Measurements from ENCODE around the gene CFAP97. TPM values are rescaled to one million over a fixed set of nuclear protein-coding genes. Genes with fewer than 3 reads are reported as not detected.

The CFAP97 gene
- total RNA-seq, 1 experiment from 2014 or later = 12.4 TPM

- no peaks in the 10 kb centered on the region for H3K27me3 ChIP-seq (ENCODE audit: low read length)
- no TSS peak for BruUV-seq (replicated peaks)
- no peaks in the 10 kb centered on the region for H3F3A ChIP-seq (ENCODE audit: low read length, unreplicated experiment)
- no peak overlapping the region for H3K4me3 ChIP-seq (ENCODE audit: low read length)
- no peaks in the 10 kb centered on the region for H3K79me2 ChIP-seq (ENCODE audit: low read length)
- H3K9ac ChIP-seq (ENCODE audit: low read length) = no peak overlapping the region
- H4K20me1 ChIP-seq (ENCODE audit: low read length) = no peaks in the 10 kb centered on the region
- no peak for DNase-seq
- H3K4me2 ChIP-seq (ENCODE audit: low read length) = no peak overlapping the region
- H3K36me3 ChIP-seq (ENCODE audit: low read depth, low read length) = no peaks in the 10 kb centered on the region
- CTCF ChIA-PET = no interaction called here
- POLR2A ChIA-PET (ENCODE audit: unreplicated experiment) = interaction anchor here (0.6 kb wide), 1 partner anchor 372 kb away, joined by 4 read pairs; no protein-coding TSS in a partner anchor
- no peaks in the 10 kb centered on the region for H3K9me2 ChIP-seq (replicated peaks; ENCODE audit: low read length)
- no peaks in the 10 kb centered on the region for H3K9me3 ChIP-seq (ENCODE audit: low read length)
- TF ChIP-seq EZH2phosphoT487 (IDR thresholded peaks at IDR 0.05; ENCODE audit: borderline replicate concordance, low read length) = no peak
- TF ChIP-seq EZH2 (IDR thresholded peaks at IDR 0.05; ENCODE audit: low read length, unreplicated experiment) = no peak
- no peak for TF ChIP-seq CTCF (conservative IDR thresholded peaks at IDR 0.05; ENCODE audit: low read depth, low read length)
- intact Hi-C loops (cut with micrococcal nuclease) = no loop called here
- H3K4me1 ChIP-seq (ENCODE audit: insufficient read depth, low read length) = no peaks in the 10 kb centered on the region
- no peak for ATAC-seq
- H2AFZ ChIP-seq (ENCODE audit: low read length) = no peak overlapping the region
- no peak overlapping the region for H3K27ac ChIP-seq (ENCODE audit: low read length)
Measured at GRCh38 chr4:185117300-185117934, 86.4 kb downstream of the CFAP97 start.

GRCh38 chr4:185115827-185116232, 88.0 kb downstream of the CFAP97 start:
- ATAC-seq (no peak), DNase-seq (no peak)
- H3K4me1 ChIP-seq (ENCODE audit: insufficient read depth, low read length) = peaks cover 4% of the 10 kb centered on the region; the same call in 1 of the 2 replicates
- H2AFZ ChIP-seq (ENCODE audit: low read length) = no peak overlapping the region
- H3F3A ChIP-seq (ENCODE audit: low read length, unreplicated experiment) = no peaks in the 10 kb centered on the region
- no peak overlapping the region for H3K4me3 ChIP-seq (ENCODE audit: low read length)
- H3K9me2 ChIP-seq (replicated peaks; ENCODE audit: low read length) = no peaks in the 10 kb centered on the region
- TF ChIP-seq EZH2phosphoT487 (IDR thresholded peaks at IDR 0.05; ENCODE audit: borderline replicate concordance, low read length) = no peak
- no peak for TF ChIP-seq CTCF (conservative IDR thresholded peaks at IDR 0.05; ENCODE audit: low read depth, low read length)
- TF ChIP-seq EZH2 (IDR thresholded peaks at IDR 0.05; ENCODE audit: low read length, unreplicated experiment) = no peak
- no peaks in the 10 kb centered on the region for H3K9me3 ChIP-seq (ENCODE audit: low read length)
- POLR2A ChIA-PET (ENCODE audit: unreplicated experiment) = no interaction called here
- H3K9ac ChIP-seq (ENCODE audit: low read length) = no peak overlapping the region
- H3K27ac ChIP-seq (ENCODE audit: low read length) = no peak overlapping the region
- no peaks in the 10 kb centered on the region for H4K20me1 ChIP-seq (ENCODE audit: low read length)
- H3K36me3 ChIP-seq (ENCODE audit: low read depth, low read length) = no peaks in the 10 kb centered on the region
- intact Hi-C loops (cut with micrococcal nuclease) = no loop called here
- CTCF ChIA-PET = no interaction called here
- H3K79me2 ChIP-seq (ENCODE audit: low read length) = no peaks in the 10 kb centered on the region
- BruUV-seq (replicated peaks) = no TSS peak
- no peak overlapping the region for H3K4me2 ChIP-seq (ENCODE audit: low read length)
- no peaks in the 10 kb centered on the region for H3K27me3 ChIP-seq (ENCODE audit: low read length)

- TF ChIP-seq EZH2phosphoT487 (IDR thresholded peaks at IDR 0.05; ENCODE audit: borderline replicate concordance, low read length) (no peak), CTCF (conservative IDR thresholded peaks at IDR 0.05; ENCODE audit: low read depth, low read length) (no peak), EZH2 (IDR thresholded peaks at IDR 0.05; ENCODE audit: low read length, unreplicated experiment) (no peak)
- no peaks in the 10 kb centered on the region for H3K9me2 ChIP-seq (replicated peaks; ENCODE audit: low read length)
- no peaks in the 10 kb centered on the region for H3K9me3 ChIP-seq (ENCODE audit: low read length)
- H3K4me1 ChIP-seq (ENCODE audit: insufficient read depth, low read length) = peaks cover 4% of the 10 kb centered on the region; the same call in 1 of the 2 replicates
- BruUV-seq (replicated peaks) = no TSS peak
- ChIA-PET CTCF (no interaction called here), POLR2A (ENCODE audit: unreplicated experiment) (no interaction called here)
- DNase-seq (no peak), ATAC-seq (no peak)
- no peaks in the 10 kb centered on the region for H4K20me1 ChIP-seq (ENCODE audit: low read length)
- H3K27me3 ChIP-seq (ENCODE audit: low read length) = no peaks in the 10 kb centered on the region
- no peak overlapping the region for H2AFZ ChIP-seq (ENCODE audit: low read length)
- no peak overlapping the region for H3K4me3 ChIP-seq (ENCODE audit: low read length)
- no peaks in the 10 kb centered on the region for H3K79me2 ChIP-seq (ENCODE audit: low read length)
- H3F3A ChIP-seq (ENCODE audit: low read length, unreplicated experiment) = no peaks in the 10 kb centered on the region
- no peaks in the 10 kb centered on the region for H3K36me3 ChIP-seq (ENCODE audit: low read depth, low read length)
- H3K9ac ChIP-seq (ENCODE audit: low read length) = no peak overlapping the region
- no peak overlapping the region for H3K27ac ChIP-seq (ENCODE audit: low read length)
- intact Hi-C loops (cut with micrococcal nuclease) = no loop called here
- no peak overlapping the region for H3K4me2 ChIP-seq (ENCODE audit: low read length)
Measured at GRCh38 chr4:185113340-185113739, 90.5 kb downstream of the CFAP97 start.

All from PC-3 (cell line).